GM18498 (cell line): Measurements from ENCODE around the gene CNTN4.

Source experiments
- ATAC-seq: cut with Tn5 transposase; IDR thresholded peaks from one replicate; pipeline ENCODE4 v1.9.1; 2021; ENCODE audit warnings: mild to moderate bottlenecking, moderate library complexity; ENCODE audit not compliant: unreplicated experiment

CNTN4 gene

GRCh38 chr3:3081381-3082233 lies 982.9 kb downstream of the CNTN4 start:
- peak; percentile 52 for ATAC-seq

GRCh38 chr3:3082234-3082924 lies 983.7 kb downstream of the CNTN4 start:
- ATAC-seq, result peak; percentile 88

GRCh38 chr3:3084890-3085289 lies 986.2 kb downstream of the CNTN4 start:
- ATAC-seq, result no peak

GRCh38 chr3:3085782-3086181 lies 987.1 kb downstream of the CNTN4 start:
- ATAC-seq, result no peak

GRCh38 chr3:3086239-3086638 lies 987.6 kb downstream of the CNTN4 start:
- ATAC-seq, result no peak

- no peak for ATAC-seq
These were observed 988.6 kb downstream of the CNTN4 start for GRCh38 chr3:3087279-3087678.

GRCh38 chr3:3087716-3088465 lies 989.2 kb downstream of the CNTN4 start:
- ATAC-seq, result no peak

GRCh38 chr3:3089017-3089416 lies 990.4 kb downstream of the CNTN4 start:
- peak; percentile 98 for ATAC-seq

DNA sequence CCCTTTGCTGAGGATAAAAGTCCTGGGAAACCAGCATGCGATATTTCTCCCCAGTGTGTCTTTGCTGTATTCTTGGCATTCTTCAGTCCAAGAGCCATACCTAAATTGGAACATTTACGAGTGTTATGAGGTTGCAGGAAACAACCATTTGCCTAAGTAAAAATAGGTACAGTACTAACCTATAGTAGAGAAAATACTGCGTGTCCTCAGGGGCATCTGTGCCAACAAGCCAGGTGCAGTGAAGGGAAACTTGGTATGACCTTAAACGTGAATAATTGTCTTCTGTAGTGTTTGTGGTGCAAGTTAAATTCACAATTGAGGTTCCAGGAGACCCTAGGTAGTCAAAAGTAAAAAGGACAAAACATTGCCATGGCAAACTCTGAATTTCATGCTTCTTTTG lies 999.3 kb downstream of the CNTN4 start:
- no peak for ATAC-seq

GRCh38 chr3:3101660-3102458 lies 1003.2 kb downstream of the CNTN4 start:
- ATAC-seq, result peak; percentile 73

DNA sequence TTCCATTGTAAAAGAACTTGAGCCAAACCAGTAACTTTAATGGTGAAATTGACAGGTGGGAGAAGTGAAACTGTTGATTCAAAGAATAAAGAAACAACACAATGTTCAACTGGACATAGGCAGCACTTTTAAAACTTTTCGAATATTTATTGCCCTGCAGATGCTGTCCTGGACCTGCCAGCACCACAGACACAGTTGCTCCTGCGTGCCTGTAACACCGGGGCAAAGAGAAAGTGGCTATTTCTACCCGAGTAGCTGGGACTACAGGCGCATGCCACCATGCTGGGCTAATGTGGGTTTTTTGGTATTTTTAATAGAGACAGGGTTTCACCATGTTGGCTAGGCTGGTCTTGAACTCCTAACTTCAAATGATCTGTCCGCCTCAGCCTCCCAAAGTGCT lies 1004.1 kb downstream of the CNTN4 start:
- no peak for ATAC-seq

DNA sequence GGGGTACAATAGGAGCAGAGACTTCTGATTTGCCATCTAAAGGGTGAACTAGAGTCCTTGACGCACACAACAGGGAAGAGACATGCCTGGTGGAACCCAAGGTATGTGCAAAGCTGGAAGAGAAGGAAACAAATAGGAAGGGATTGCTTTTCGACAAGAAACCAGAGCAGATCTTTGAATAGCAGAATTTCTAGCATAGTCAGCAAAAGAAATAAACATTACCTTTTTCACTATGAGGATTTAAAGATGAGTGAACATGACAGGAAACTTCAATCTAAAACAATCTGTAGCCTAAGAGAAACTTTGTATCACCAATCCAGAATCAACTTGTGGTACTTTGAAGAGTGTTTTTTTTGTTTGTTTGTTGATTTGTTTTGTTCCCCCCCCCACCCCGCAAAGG lies 1006.6 kb downstream of the CNTN4 start:
- no peak for ATAC-seq

DNA sequence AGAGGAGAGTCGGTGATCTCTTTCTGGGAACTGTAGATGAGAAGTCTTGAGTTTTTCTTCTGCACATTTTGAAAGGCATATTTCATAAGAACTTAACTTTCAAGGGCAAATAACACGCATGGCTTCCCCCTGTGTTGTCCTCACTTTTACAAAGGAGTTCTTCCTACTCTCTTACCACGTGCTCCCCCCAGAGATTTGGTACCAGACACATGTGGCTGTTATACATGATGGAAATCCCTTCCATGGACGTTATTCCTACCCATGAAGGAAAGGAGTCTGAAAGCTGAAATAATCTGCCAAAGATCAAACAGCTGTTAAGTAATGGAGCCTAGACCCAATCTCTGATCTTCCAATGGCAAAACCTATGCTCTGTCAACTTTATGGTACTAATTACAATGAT lies 1007.1 kb downstream of the CNTN4 start:
- no peak for ATAC-seq

GRCh38 chr3:3107181-3107580 lies 1008.5 kb downstream of the CNTN4 start:
- ATAC-seq, result no peak
